Transverse colon (tissue), 4 donors: ENCODE results near the gene CELF4.

Experiments
- CTCF ChIP-seq, 5 experiments: fragments of 200-600 bp in 3 of 5; fragments of 450-650 bp in 2 of 5; sonication (generic) in 3 of 5; IDR thresholded peaks; 1 replicate in 2 of 5; 2 replicates in 3 of 5; pipeline ENCODE4 v1.5.1; 2016 to 2017; ENCODE audit warnings: antibody characterized with exemption in 5 of 5, inconsistent platforms in 3 of 5, mild to moderate bottlenecking in 2 of 5, moderate library complexity in 1 of 5
- EP300 ChIP-seq: sonication (generic); formaldehyde crosslinking; IDR thresholded peaks from one replicate; pipeline ENCODE4 v1.6.1; 2017; ENCODE audit warnings: antibody characterized with exemption, low read depth
- POLR2AphosphoS5 ChIP-seq, 3 donors: sonication (generic); formaldehyde crosslinking; IDR thresholded peaks; one replicate each; pipeline ENCODE4 v1.6.1; 2016; ENCODE audit warnings: antibody characterized with exemption in 3 of 3

GRCh38 chr18:37551846-37552245 is 13.8 kb downstream of the CELF4 start:
- TF ChIP-seq CTCF (IDR thresholded peaks at IDR 0.05) (no peak), EP300 (no peak), POLR2AphosphoS5 (IDR thresholded peaks at IDR 0.05) (no peak)
